ENCODE data around the gene PRSS56. TPM values are rescaled to one million over a fixed set of nuclear protein-coding genes. Genes with fewer than 3 reads are reported as not detected.

PRSS56 gene
- total and polyA plus RNA-seq, 2 of the 8 experiments (the other 6 are each of a cell fraction or from before 2014, with no cell fraction given), result 0.03 TPM; not detected in 1

DNA sequence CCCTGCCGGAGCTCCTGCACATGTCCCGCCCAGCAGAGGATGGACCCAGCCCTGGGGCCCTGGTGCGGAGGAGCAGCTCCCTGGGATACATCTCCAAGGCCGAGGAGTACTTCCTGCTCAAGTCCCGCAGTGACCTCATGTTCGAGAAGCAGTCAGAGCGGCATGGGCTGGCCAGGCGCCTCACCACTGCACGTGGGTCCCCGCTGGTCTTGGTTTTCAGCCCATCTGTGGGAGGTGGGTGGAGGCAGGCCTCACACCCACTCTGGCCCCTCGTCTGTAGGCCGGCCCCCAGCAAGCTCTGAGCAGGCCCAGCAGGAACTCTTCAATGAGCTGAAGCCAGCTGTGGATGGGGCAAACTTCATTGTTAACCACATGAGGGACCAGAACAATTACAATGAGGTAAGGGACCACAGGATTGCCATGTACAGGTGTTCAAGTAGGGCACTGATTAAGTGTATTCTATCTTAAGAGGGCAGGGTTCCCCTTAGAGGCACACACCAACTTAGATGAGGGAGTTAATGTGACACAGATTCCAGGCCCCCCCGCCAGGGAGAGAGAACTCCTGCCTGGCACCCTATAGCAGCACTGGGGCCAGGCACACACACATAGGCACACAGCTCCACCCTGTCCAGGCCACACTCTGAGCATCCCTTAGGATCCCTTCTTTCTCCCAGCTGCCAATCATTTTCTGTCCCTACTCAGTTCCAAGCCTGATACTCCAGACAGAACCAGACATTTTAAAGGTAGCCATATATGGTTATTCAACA, 13.9 kb downstream of the PRSS56 start:
- Histone ChIP-seq H3K79me2 (ENCODE audit: control insufficient read depth in 1 of 2, insufficient read depth in 2 of 2, low read length in 2 of 2) (no peaks in the 10 kb centered on the region), H3K4me1 (replicated peaks in 1 of 4; ENCODE audit: control insufficient read depth in 3 of 4, insufficient read depth in 4 of 4, low read length in 3 of 4) (peaks cover 0 to 12% (median 6%) of the 10 kb centered on the region in 4 experiments; a peak in 6 of 7 replicates), H3K9me3 (ENCODE audit: insufficient read depth in 2 of 2, low read depth in 1 of 2, low read length in 1 of 2) (0 out of 4 replicates have a peak, but pooled peaks cover 0 to 5% of the 10 kb centered on the region in 2 experiments), H3K27me3 (replicated peaks in 1 of 4; ENCODE audit: control insufficient read depth in 3 of 4, extremely low read depth in 1 of 4, insufficient read depth in 3 of 4, low read length in 3 of 4) (no peaks in the 10 kb centered on the region), H3K79me1 (ENCODE audit: low read depth, low read length) (no peaks in the 10 kb centered on the region), H2BK5ac (ENCODE audit: low read depth, low read length) (no peak overlapping the region), H2BK15ac (ENCODE audit: low read length) (no peak overlapping the region), H2AFZ (ENCODE audit: low read length) (no peak overlapping the region), H3K4me2 (ENCODE audit: insufficient read depth in 1 of 2, low read depth in 2 of 2, low read length in 2 of 2) (no peak overlapping the region), H2BK12ac (ENCODE audit: low read depth, low read length) (no peak overlapping the region), H3K9ac (replicated peaks in 1 of 4; ENCODE audit: extremely low read depth in 1 of 4, low read depth in 3 of 4, low read length in 3 of 4) (no peak overlapping the region), H4K5ac (ENCODE audit: insufficient read length, low read depth, low read length) (no peak overlapping the region), H2BK20ac (ENCODE audit: low read length) (no peak overlapping the region), H3K4ac (replicated peaks; ENCODE audit: insufficient read length, low read depth, low read length) (no peak overlapping the region), H2BK120ac (replicated peaks; ENCODE audit: low read depth, low read length) (no peak overlapping the region), H3K14ac (ENCODE audit: insufficient read length) (no peak overlapping the region), H4K20me1 (replicated peaks in 1 of 2; ENCODE audit: control insufficient read depth in 1 of 2, insufficient read depth in 2 of 2, low read length in 2 of 2) (no peaks in the 10 kb centered on the region), H3K4me3 (ENCODE audit: extremely low read depth in 1 of 4, insufficient read depth in 2 of 4, low read depth in 3 of 4, low read length in 4 of 4) (no peak overlapping the region), H3K23me2 (ENCODE audit: low read depth, low read length) (0 out of 2 replicates have a peak, but pooled peaks cover 1% of the 10 kb centered on the region), H2AK5ac (ENCODE audit: low read depth, low read length) (no peak overlapping the region), H3K18ac (ENCODE audit: extremely low read depth, low read length) (no peak overlapping the region), H3K56ac (replicated peaks; ENCODE audit: insufficient read length, low read depth, low read length) (no peak overlapping the region), H3K36me3 (ENCODE audit: control insufficient read depth in 2 of 4, insufficient read depth in 4 of 4, low read length in 3 of 4) (no peaks in the 10 kb centered on the region), H3K23ac (ENCODE audit: insufficient read length) (no peak overlapping the region), H4K8ac (ENCODE audit: extremely low read depth, insufficient read depth, low read length) (no peak overlapping the region; the same call in none of the 2 replicates), H4K91ac (replicated peaks; ENCODE audit: insufficient read length, low read length) (no peak overlapping the region), H3K27ac (ENCODE audit: low read depth, low read length) (no peak overlapping the region)
- WGBS, 2 experiments (ENCODE audit: extremely low coverage in 1 of 2, insufficient coverage in 1 of 2, insufficient read length in 1 of 2, insufficient replicate concordance in 2 of 2, low coverage in 1 of 2, low lambda C conversion rate in 2 of 2, missing lambda C conversion rate in 1 of 2), result 88% methylated on average over 13 of the region's 13 CpGs; no CpG with 5 or more reads in 1 of the 2 experiments
- ChIA-PET POLR2A (ENCODE audit: partially characterized antibody) (interaction anchor here (0.6 to 2.4 kb wide), 5 partner anchors 10 to 278 kb away, joined by 3 to 12 read pairs (median 3); no protein-coding TSS in a partner anchor), CTCF (ENCODE audit: partially characterized antibody) (interaction anchor here (0.6 to 2.1 kb wide), 7 partner anchors 8 to 212 kb away, joined by 3 to 12 read pairs (median 5); partner anchors contain the start of gene CHRND)
- no peak for DNase-seq (ENCODE audit: low read depth in 1 of 2, low spot score in 2 of 2)
- TF ChIP-seq POLR2AphosphoS5 (IDR thresholded peaks at IDR 0.05; ENCODE audit: low read depth, low read length) (no peak), SIN3A (conservative IDR thresholded peaks at IDR 0.05 in 1 of 2, IDR thresholded peaks at IDR 0.05 in 1 of 2; ENCODE audit: low read depth in 1 of 2, low read length in 2 of 2) (no peak)
- FAIRE-seq, result no peak

Data from H1 (cell line).